GM10266 (cell line): Measurements from ENCODE around the gene CCL1.

Experiments
- DNase-seq: peaks from one replicate; pipeline ENCODE4 v3.0.0; 2012; ENCODE audit errors: extremely low spot score
- TF ChIP-seq, protein P1 (sequence below): IDR thresholded peaks from 2 replicates; pipeline ENCODE4 v1.5.1; 2012; ENCODE audit warnings: mild to moderate bottlenecking, low read depth; ENCODE audit not compliant: control insufficient read depth, insufficient read depth; ENCODE audit errors: missing control alignments

Gene CCL1

GRCh38 chr17:34367486-34368195 is 4.6 kb upstream of the CCL1 start:
- TF ChIP-seq, protein P1, sequence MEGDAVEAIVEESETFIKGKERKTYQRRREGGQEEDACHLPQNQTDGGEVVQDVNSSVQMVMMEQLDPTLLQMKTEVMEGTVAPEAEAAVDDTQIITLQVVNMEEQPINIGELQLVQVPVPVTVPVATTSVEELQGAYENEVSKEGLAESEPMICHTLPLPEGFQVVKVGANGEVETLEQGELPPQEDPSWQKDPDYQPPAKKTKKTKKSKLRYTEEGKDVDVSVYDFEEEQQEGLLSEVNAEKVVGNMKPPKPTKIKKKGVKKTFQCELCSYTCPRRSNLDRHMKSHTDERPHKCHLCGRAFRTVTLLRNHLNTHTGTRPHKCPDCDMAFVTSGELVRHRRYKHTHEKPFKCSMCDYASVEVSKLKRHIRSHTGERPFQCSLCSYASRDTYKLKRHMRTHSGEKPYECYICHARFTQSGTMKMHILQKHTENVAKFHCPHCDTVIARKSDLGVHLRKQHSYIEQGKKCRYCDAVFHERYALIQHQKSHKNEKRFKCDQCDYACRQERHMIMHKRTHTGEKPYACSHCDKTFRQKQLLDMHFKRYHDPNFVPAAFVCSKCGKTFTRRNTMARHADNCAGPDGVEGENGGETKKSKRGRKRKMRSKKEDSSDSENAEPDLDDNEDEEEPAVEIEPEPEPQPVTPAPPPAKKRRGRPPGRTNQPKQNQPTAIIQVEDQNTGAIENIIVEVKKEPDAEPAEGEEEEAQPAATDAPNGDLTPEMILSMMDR: no peak
- no peak for DNase-seq

- no peak for DNase-seq
- TF ChIP-seq, protein P1: no peak
Observed at GRCh38 chr17:34366529-34367107, 3.6 kb upstream of the CCL1 start.

- TF ChIP-seq, protein P1: no peak
- DNase-seq: no peak
Observed at GRCh38 chr17:34366010-34366409, 3.0 kb upstream of the CCL1 start.

- TF ChIP-seq, protein P1: no peak
- no peak for DNase-seq
Observed at GRCh38 chr17:34365340-34365739, 2.3 kb upstream of the CCL1 start.

DNA sequence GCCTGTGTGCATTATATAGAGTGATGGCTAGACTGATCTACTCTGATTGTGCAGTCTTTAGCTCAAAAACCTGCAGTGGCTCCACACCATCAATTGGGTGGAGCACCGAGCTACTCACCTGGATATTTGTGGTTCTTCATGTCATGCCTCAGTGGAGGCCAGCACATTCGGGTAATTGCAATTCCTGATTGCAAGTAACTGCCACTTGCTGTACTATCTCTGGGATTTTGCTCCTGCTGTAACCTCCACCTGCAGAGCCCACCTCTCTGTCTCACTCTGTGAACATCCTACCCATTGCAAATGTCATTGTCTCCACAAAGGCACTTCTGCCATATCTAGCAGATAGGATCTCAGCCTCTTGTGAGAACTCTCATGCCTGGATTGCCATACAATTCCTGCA is 1.7 kb upstream of the CCL1 start:
- TF ChIP-seq, protein P1: no peak

GRCh38 chr17:34361478-34362061 is 1.5 kb downstream of the CCL1 start:
- peak; percentile 74 for DNase-seq
- TF ChIP-seq, protein P1: peak; percentile 96

More for the DNA sequence above, 1.7 kb upstream of the CCL1 start:
- no peak for DNase-seq

DNA sequence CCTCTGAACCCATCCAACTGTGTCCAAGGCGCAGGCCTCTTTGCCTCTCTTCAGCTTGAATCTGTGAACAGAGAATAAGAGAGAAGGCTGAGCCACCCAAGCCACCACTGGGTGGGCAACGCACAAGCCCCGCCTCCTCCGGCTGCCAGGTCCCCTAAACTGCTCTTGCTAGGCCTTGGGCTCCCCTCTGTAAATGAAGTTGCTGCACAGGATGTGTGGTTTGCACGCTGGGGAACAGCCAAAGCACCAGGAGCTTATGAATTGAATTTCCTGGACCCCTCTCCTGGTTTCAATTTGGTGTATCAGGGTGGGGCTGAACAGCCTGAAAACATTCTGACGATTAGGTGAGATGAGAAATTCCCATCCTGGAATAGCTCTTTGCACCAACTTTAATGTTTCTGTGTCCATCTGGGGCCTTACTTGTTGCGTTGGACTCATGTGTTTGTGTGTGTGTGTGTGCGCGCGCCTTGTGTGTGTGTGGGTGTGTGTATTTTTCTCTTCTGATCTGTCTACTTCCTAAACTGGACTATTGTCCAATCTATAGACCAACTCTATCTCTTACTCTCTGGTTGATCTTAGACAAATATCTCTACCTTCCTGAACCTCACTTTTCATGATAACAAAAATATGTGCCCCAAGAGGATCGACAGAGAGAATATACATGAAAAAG is 2.3 kb downstream of the CCL1 start:
- TF ChIP-seq, protein P1: no peak
- no peak for DNase-seq
